ENCODE measurements around the gene CINP.

DNA sequence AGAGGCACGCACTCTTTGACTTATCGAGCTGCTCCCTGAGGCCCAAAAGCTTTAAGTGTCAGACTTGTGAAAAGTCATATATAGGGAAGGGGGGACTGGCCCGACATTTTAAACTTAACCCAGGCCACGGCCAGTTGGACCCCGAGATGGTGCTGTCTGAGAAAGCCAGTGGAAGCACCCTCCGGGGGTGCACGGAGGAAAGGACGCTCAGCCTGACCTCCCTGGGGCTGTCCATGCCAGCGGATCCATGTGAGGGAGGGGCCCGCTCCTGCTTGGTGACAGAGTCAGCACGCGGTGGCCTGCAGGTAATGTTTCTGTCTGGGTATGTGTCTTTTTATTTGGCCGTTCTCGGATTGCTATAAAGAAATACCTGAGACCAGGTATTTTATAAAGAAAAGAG, 36.1 kb downstream of the CINP start:
- TF ChIP-seq, protein P1, sequence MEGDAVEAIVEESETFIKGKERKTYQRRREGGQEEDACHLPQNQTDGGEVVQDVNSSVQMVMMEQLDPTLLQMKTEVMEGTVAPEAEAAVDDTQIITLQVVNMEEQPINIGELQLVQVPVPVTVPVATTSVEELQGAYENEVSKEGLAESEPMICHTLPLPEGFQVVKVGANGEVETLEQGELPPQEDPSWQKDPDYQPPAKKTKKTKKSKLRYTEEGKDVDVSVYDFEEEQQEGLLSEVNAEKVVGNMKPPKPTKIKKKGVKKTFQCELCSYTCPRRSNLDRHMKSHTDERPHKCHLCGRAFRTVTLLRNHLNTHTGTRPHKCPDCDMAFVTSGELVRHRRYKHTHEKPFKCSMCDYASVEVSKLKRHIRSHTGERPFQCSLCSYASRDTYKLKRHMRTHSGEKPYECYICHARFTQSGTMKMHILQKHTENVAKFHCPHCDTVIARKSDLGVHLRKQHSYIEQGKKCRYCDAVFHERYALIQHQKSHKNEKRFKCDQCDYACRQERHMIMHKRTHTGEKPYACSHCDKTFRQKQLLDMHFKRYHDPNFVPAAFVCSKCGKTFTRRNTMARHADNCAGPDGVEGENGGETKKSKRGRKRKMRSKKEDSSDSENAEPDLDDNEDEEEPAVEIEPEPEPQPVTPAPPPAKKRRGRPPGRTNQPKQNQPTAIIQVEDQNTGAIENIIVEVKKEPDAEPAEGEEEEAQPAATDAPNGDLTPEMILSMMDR (IDR thresholded peaks at IDR 0.05), result no peak
- no peak for TF ChIP-seq POLR2A (IDR thresholded peaks at IDR 0.05)
